GM23338 (cell line): ENCODE data around the gene ZNF491. TPM values are rescaled to one million over a fixed set of nuclear protein-coding genes. Genes with fewer than 3 reads are reported as not detected.

Experiments
- ATAC-seq: fragments of 200-7000 bp; cut with Tn5 transposase; 3 replicates; pipeline ENCODE4 v1.9.1; 2020
- DNase-seq: peaks from one replicate; pipeline ENCODE4 v3.0.0-alpha.2; 2015; ENCODE audit warnings: low spot score
- H2AFZ ChIP-seq: fragments of 200-600 bp; sonication (generic); 2 replicates; pipeline ENCODE4 v1.8.0; 2016; ENCODE audit warnings: antibody characterized with exemption, mild to moderate bottlenecking, moderate library complexity
- H3F3A ChIP-seq: fragments of 200-600 bp; sonication (generic); replicated peaks from 2 replicates; pipeline ENCODE4 v1.8.0; 2017; ENCODE audit warnings: antibody characterized with exemption, mixed run types, low read depth
- H3K27ac ChIP-seq: fragments of 200-600 bp; sonication (generic); 2 replicates; pipeline ENCODE4 v1.6.1; 2016; ENCODE audit warnings: low read depth
- H3K27me3 ChIP-seq: fragments of 200-600 bp; sonication (generic); 2 replicates; pipeline ENCODE4 v1.8.0; 2016; ENCODE audit warnings: mild to moderate bottlenecking, mixed run types, moderate library complexity; ENCODE audit not compliant: insufficient read depth
- H3K36me3 ChIP-seq: fragments of 200-600 bp; sonication (generic); 2 replicates; pipeline ENCODE4 v1.8.0; 2016; ENCODE audit warnings: mild to moderate bottlenecking; ENCODE audit not compliant: insufficient read depth
- H3K4me1 ChIP-seq: fragments of 200-600 bp; sonication (generic); 2 replicates; pipeline ENCODE4 v1.8.0; 2016; ENCODE audit warnings: mild to moderate bottlenecking, moderate library complexity; ENCODE audit not compliant: insufficient read depth
- H3K4me2 ChIP-seq: fragments of 200-600 bp; sonication (generic); 2 replicates; pipeline ENCODE4 v1.7.1; 2017; ENCODE audit warnings: mixed run types
- H3K4me3 ChIP-seq: fragments of 200-600 bp; sonication (generic); 2 replicates; pipeline ENCODE4 v1.6.1; 2016; ENCODE audit warnings: mixed run types
- H3K79me2 ChIP-seq: fragments of 200-600 bp; sonication (generic); replicated peaks from 2 replicates; pipeline ENCODE4 v1.8.0; 2017; ENCODE audit warnings: mild to moderate bottlenecking; ENCODE audit not compliant: insufficient read depth
- H3K9me2 ChIP-seq: fragments of 200-600 bp; sonication (generic); 2 replicates; pipeline ENCODE4 v1.8.0; 2017; ENCODE audit not compliant: insufficient read depth
- H4K20me1 ChIP-seq: fragments of 200-600 bp; sonication (generic); replicated peaks from 2 replicates; pipeline ENCODE4 v1.8.0; 2017; ENCODE audit warnings: mild to moderate bottlenecking; ENCODE audit not compliant: insufficient read depth
- H3K27ac Mint-ChIP-seq: 2 replicates; pipeline ENCODE4 v1.8.0; 2020; ENCODE audit warnings: inconsistent platforms, mild to moderate bottlenecking, moderate library complexity, mixed read lengths
- H3K27me3 Mint-ChIP-seq: 3 replicates; pipeline ENCODE4 v1.8.0; 2022; ENCODE audit warnings: low read depth, mild to moderate bottlenecking, moderate library complexity, mixed read lengths, inconsistent platforms; ENCODE audit not compliant: insufficient read depth, poor library complexity
- H3K36me3 Mint-ChIP-seq: 3 replicates; pipeline ENCODE4 v1.8.0; 2021; ENCODE audit warnings: low read depth, mild to moderate bottlenecking, inconsistent platforms, moderate library complexity, mixed read lengths
- H3K4me1 Mint-ChIP-seq: 3 replicates; pipeline ENCODE4 v1.8.0; 2020; ENCODE audit warnings: mild to moderate bottlenecking, inconsistent platforms, mixed read lengths
- H3K4me3 Mint-ChIP-seq: 3 replicates; pipeline ENCODE4 v1.8.0; 2021; ENCODE audit warnings: moderate library complexity, mild to moderate bottlenecking, inconsistent platforms, mixed read lengths
- H3K9me3 Mint-ChIP-seq: 3 replicates; pipeline ENCODE4 v1.8.0; 2020; ENCODE audit warnings: moderate library complexity, mild to moderate bottlenecking, inconsistent platforms, mixed read lengths
- CREB1 ChIP-seq: fragments of 250-450 bp; sonication (Bioruptor Pico); IDR thresholded peaks from 2 replicates; pipeline ENCODE4 v1.5.0; 2020; ENCODE audit warnings: low read depth, mild to moderate bottlenecking, moderate library complexity
- CTCF ChIP-seq, 2 experiments: fragments of 200-600 bp in 1 of 2; sonication (generic) in 1 of 2; conservative IDR thresholded peaks; 2 replicates each; pipeline versions ENCODE4 v1.5.1 to v1.6.1; 2016 to 2017; ENCODE audit warnings: antibody characterized with exemption in 2 of 2, low read depth in 2 of 2, mild to moderate bottlenecking in 2 of 2, moderate library complexity in 1 of 2
- ETS1 ChIP-seq: IDR thresholded peaks from 2 replicates; pipeline ENCODE4 v1.6.1; 2016; ENCODE audit warnings: antibody characterized with exemption
- EZH2phosphoT487 ChIP-seq: fragments of 200-600 bp; sonication (generic); IDR thresholded peaks from one replicate; pipeline ENCODE4 v1.8.1; 2018; ENCODE audit warnings: antibody characterized with exemption; ENCODE audit not compliant: unreplicated experiment
- JUNB ChIP-seq: IDR thresholded peaks from one replicate; pipeline ENCODE4 v1.6.1; 2016; ENCODE audit warnings: antibody characterized with exemption; ENCODE audit not compliant: unreplicated experiment
- POLR2AphosphoS5 ChIP-seq: IDR thresholded peaks from 2 replicates; pipeline ENCODE4 v1.6.1; 2016; ENCODE audit warnings: antibody characterized with exemption, low read depth
- STAT1 ChIP-seq: IDR thresholded peaks from one replicate; pipeline ENCODE4 v1.6.1; 2016; ENCODE audit warnings: antibody characterized with exemption; ENCODE audit not compliant: unreplicated experiment
- ZNF462 ChIP-seq: fragments of 250-450 bp; sonication (Bioruptor Pico); IDR thresholded peaks from 2 replicates; pipeline ENCODE4 v1.5.0; 2020; ENCODE audit warnings: mild to moderate bottlenecking, moderate library complexity
- polyA plus RNA-seq: library from polyadenylated mRNA; unstranded; fragments of >200 nt; fragmentation: Nextera tagmentation; extraction: Ambion mirVana; gene quantifications from 2 replicates; pipeline ENCODE4 v1.2.1, GENCODE V29; 2016
- total RNA-seq: library from RNA; depleted of rRNA; stranded (reverse); fragments of >200 nt; shearing (Covaris generic); gene quantifications from 2 replicates; pipeline ENCODE4 v1.2.3, GENCODE V29; 2014

Gene ZNF491
- total and polyA plus RNA-seq, 2 experiments from 2014 or later = 0.32 to 1.3 TPM

- Histone ChIP-seq H2AFZ (peak within 1 kb of the TSS; percentile 98), H4K20me1 (peaks cover 9% of the 10 kb centered on the region), H3K4me2 (peak within 1 kb of the TSS; percentile 85), H3K36me3 (no peaks in the 10 kb centered on the region), H3K79me2 (no peaks in the 10 kb centered on the region), H3K27ac (no peak within 1 kb of the TSS), H3K4me3 (peak within 1 kb of the TSS; percentile 79), H3K4me1 (peaks cover 4% of the 10 kb centered on the region; the same call in 1 of the 2 replicates), H3K27me3 (peaks cover 42% of the 10 kb centered on the region), H3F3A (no peaks in the 10 kb centered on the region), H3K9me2 (no peaks in the 10 kb centered on the region)
- TF ChIP-seq EZH2phosphoT487 (no peak), POLR2AphosphoS5 (peak; percentile 91)
- Mint-ChIP-seq H3K9me3 (peaks cover 85% of the 10 kb centered on the region), H3K27me3 (peaks cover 7% of the 10 kb centered on the region), H3K36me3 (peaks cover 20% of the 10 kb centered on the region), H3K4me1 (no peaks in the 10 kb centered on the region), H3K4me3 (no peak within 1 kb of the TSS; the same call in 2 of the 3 replicates), H3K27ac (no peak within 1 kb of the TSS)
- DNase-seq (peak; percentile 98), ATAC-seq (peak; percentile 93)
Measured at GRCh38 chr19:11814029-11814699, 15.8 kb downstream of the ZNF491 start, which contains the start of gene ZNF440. Gene ZNF440 (plus strand): TSS chr19:11814273. CDS start chr19:11814448, 175 bp downstream.

GRCh38 chr19:11814700-11815035 lies 16.3 kb downstream of the ZNF491 start:
- Histone ChIP-seq H3K9me2 (no peaks in the 10 kb centered on the region), H2AFZ (peak overlapping the region; percentile 98), H4K20me1 (peaks cover 9% of the 10 kb centered on the region), H3K27ac (no peak overlapping the region), H3K36me3 (no peaks in the 10 kb centered on the region), H3K4me1 (peaks cover 4% of the 10 kb centered on the region; the same call in 1 of the 2 replicates), H3K4me3 (peak overlapping the region; percentile 79), H3K4me2 (peak overlapping the region; percentile 85), H3F3A (no peaks in the 10 kb centered on the region), H3K79me2 (no peaks in the 10 kb centered on the region), H3K27me3 (peaks cover 42% of the 10 kb centered on the region)
- no peak for ATAC-seq
- H3K27ac Mint-ChIP-seq = no peak overlapping the region
- DNase-seq = peak; percentile 55
- H3K4me1 Mint-ChIP-seq = no peaks in the 10 kb centered on the region
- peaks cover 20% of the 10 kb centered on the region for H3K36me3 Mint-ChIP-seq
- peaks cover 7% of the 10 kb centered on the region for H3K27me3 Mint-ChIP-seq
- no peak overlapping the region for H3K4me3 Mint-ChIP-seq
- peaks cover 83% of the 10 kb centered on the region for H3K9me3 Mint-ChIP-seq
- no peak for TF ChIP-seq STAT1
- TF ChIP-seq JUNB = no peak
- TF ChIP-seq CREB1 = no peak
- TF ChIP-seq CTCF (conservative IDR thresholded peaks at IDR 0.05; ENCODE audit: low read depth in 2 of 2) = no peak
- no peak for TF ChIP-seq ETS1
- TF ChIP-seq ZNF462 (CRISPR knock-in tag) = no peak
- no peak for TF ChIP-seq EZH2phosphoT487
